ENCODE results near the gene MTERF4. TPM values are rescaled to one million over a fixed set of nuclear protein-coding genes. Genes with fewer than 3 reads are reported as not detected.
A peak's percentile ranks its signal among the peaks of the same experiment; 100 is the strongest.

The MTERF4 gene
- total and polyA plus RNA-seq, 2 of the 13 experiments (the other 11 are each of a cell fraction or from before 2014, with no cell fraction given): 50.5 to 59.8 TPM

DNA sequence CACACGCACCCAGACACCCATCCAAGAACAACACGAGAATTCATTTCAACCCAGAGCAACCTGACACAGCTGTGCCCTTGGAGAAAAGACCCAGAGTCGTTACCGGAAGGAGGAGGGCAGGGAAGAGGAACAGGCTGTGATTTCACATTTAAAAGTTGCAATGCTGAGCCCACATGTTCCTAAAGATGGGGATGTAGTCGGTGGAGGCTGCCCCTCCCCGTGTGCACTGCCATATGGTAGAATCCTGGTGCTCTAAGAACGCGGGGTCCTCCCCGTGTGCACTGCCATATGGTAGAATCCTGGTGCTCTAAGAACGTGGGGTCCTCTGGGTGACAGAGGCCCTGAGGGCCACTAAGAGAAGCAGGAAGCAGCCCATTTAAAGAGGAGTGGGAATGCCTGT, 10.9 kb downstream of the MTERF4 start:
- Histone ChIP-seq H2AFZ (ENCODE audit: low read length) (no peak overlapping the region), H3K27me3 (ENCODE audit: control insufficient read depth in 1 of 2, insufficient read depth in 2 of 2, low read length in 2 of 2) (no peaks in the 10 kb centered on the region), H3K79me2 (ENCODE audit: insufficient read depth, low read length) (peaks cover 2% of the 10 kb centered on the region), H3K4me1 (ENCODE audit: insufficient read depth, low read length) (peaks cover 51% of the 10 kb centered on the region), H3K9me3 (ENCODE audit: low read length) (no peaks in the 10 kb centered on the region), H3K27ac (ENCODE audit: extremely low read length, insufficient read depth, low read length) (no peak overlapping the region), H3K9ac (ENCODE audit: insufficient read depth, low read depth, low read length) (no peak overlapping the region), H4K20me1 (ENCODE audit: insufficient read depth, low read length) (peaks cover 13% of the 10 kb centered on the region; the same call in 1 of the 2 replicates), H3K36me3 (replicated peaks in 1 of 2; ENCODE audit: control insufficient read depth in 1 of 2, insufficient read depth in 2 of 2, low read length in 2 of 2) (peaks cover 24 to 66% of the 10 kb centered on the region in 2 experiments), H3K4me2 (ENCODE audit: low read depth, low read length) (no peak overlapping the region), H3K4me3 (replicated peaks in 1 of 3; ENCODE audit: insufficient read depth in 1 of 3, low read depth in 2 of 3, low read length in 3 of 3) (no peak overlapping the region)
- no peak for FAIRE-seq
- ChIA-PET POLR2A (no interaction called here), CTCF (ENCODE audit: low intra/inter-chr PET ratio, low total read pairs) (no interaction called here)
- in situ Hi-C loops (cut with HindIII; ENCODE audit: extremely low pct_ligation_motif_present, low pct_unique_long_range_greater_than_20kb) (loop anchor here (5.0 kb wide), 1 partner anchor 126 kb away; no protein-coding TSS in a partner anchor), intact Hi-C loops (cut with micrococcal nuclease; ENCODE audit: unreplicated experiment) (loop anchor here (5.0 kb wide), 1 partner anchor 131 kb away; no protein-coding TSS in a partner anchor)
- no peak for TF ChIP-seq NRL (CRISPR knock-in tag; IDR thresholded peaks at IDR 0.05; ENCODE audit: borderline replicate concordance)
- TF ChIP-seq, protein P1, sequence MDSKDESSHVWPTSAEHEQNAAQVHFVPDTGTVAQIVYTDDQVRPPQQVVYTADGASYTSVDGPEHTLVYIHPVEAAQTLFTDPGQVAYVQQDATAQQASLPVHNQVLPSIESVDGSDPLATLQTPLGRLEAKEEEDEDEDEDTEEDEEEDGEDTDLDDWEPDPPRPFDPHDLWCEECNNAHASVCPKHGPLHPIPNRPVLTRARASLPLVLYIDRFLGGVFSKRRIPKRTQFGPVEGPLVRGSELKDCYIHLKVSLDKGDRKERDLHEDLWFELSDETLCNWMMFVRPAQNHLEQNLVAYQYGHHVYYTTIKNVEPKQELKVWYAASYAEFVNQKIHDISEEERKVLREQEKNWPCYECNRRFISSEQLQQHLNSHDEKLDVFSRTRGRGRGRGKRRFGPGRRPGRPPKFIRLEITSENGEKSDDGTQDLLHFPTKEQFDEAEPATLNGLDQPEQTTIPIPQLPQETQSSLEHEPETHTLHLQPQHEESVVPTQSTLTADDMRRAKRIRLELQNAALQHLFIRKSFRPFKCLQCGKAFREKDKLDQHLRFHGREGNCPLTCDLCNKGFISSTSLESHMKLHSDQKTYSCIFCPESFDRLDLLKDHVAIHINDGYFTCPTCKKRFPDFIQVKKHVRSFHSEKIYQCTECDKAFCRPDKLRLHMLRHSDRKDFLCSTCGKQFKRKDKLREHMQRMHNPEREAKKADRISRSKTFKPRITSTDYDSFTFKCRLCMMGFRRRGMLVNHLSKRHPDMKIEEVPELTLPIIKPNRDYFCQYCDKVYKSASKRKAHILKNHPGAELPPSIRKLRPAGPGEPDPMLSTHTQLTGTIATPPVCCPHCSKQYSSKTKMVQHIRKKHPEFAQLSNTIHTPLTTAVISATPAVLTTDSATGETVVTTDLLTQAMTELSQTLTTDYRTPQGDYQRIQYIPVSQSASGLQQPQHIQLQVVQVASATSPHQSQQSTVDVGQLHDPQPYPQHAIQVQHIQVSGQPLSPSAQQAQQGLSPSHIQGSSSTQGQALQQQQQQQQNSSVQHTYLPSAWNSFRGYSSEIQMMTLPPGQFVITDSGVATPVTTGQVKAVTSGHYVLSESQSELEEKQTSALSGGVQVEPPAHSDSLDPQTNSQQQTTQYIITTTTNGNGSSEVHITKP (CRISPR knock-in tag; IDR thresholded peaks at IDR 0.05; ENCODE audit: low read depth): 0 out of 2 replicates have a peak, but pooled peaks have one; percentile 36
- TF ChIP-seq ETV5 (CRISPR knock-in tag; IDR thresholded peaks at IDR 0.05; ENCODE audit: borderline replicate concordance): no peak
- TF ChIP-seq ZSCAN21 (CRISPR knock-in tag; IDR thresholded peaks at IDR 0.05; ENCODE audit: borderline replicate concordance): no peak
- no peak for TF ChIP-seq ATF7-NPFF (CRISPR knock-in tag; IDR thresholded peaks at IDR 0.05; ENCODE audit: low read depth)
- TF ChIP-seq CBFB (CRISPR knock-in tag; IDR thresholded peaks at IDR 0.05): no peak
- no peak for TF ChIP-seq GABPA (IDR thresholded peaks at IDR 0.05; ENCODE audit: low read depth, low read length)
- TF ChIP-seq GABPA (CRISPR knock-in tag; IDR thresholded peaks at IDR 0.05; ENCODE audit: low read depth): no peak
- DNase-seq (ENCODE audit: low spot score): no peak
- WGBS (ENCODE audit: low lambda C conversion rate): 97% methylated on average over 10 of the region's 10 CpGs
- no TSS peak for BruUV-seq (replicated peaks)
- no peak for ATAC-seq
